RWPE1 (cell line): ENCODE measurements around the gene HSF4.

ENCODE experiments used
- CTCF ChIA-PET: fragments of 350-600 bp; sonication (Branson Sonifier 250); formaldehyde crosslinking; extraction: SDS; loops from one replicate; lab custom pipeline; 2021; lab: Yijun Ruan, JAX
- POLR2A ChIA-PET: fragments of 400-600 bp; formaldehyde crosslinking; extraction: SDS; loops from one replicate; lab custom pipeline; 2020; ENCODE audit warnings: antibody characterized with exemption; ENCODE audit not compliant: low non-redundant PET; lab: Yijun Ruan, JAX
- DNase-seq: peaks from one replicate; pipeline ENCODE4 v3.0.0; 2012; ENCODE audit warnings: low spot score
- H3K27ac ChIP-seq: fragments of 450-650 bp; 2 replicates; pipeline ENCODE4 v1.5.1; 2017
- TF ChIP-seq, protein P1 (sequence below): fragments of 450-650 bp; conservative IDR thresholded peaks from 2 replicates; pipeline ENCODE4 v1.5.1; 2017; ENCODE audit warnings: low read depth, mild to moderate bottlenecking

HSF4 gene

DNA sequence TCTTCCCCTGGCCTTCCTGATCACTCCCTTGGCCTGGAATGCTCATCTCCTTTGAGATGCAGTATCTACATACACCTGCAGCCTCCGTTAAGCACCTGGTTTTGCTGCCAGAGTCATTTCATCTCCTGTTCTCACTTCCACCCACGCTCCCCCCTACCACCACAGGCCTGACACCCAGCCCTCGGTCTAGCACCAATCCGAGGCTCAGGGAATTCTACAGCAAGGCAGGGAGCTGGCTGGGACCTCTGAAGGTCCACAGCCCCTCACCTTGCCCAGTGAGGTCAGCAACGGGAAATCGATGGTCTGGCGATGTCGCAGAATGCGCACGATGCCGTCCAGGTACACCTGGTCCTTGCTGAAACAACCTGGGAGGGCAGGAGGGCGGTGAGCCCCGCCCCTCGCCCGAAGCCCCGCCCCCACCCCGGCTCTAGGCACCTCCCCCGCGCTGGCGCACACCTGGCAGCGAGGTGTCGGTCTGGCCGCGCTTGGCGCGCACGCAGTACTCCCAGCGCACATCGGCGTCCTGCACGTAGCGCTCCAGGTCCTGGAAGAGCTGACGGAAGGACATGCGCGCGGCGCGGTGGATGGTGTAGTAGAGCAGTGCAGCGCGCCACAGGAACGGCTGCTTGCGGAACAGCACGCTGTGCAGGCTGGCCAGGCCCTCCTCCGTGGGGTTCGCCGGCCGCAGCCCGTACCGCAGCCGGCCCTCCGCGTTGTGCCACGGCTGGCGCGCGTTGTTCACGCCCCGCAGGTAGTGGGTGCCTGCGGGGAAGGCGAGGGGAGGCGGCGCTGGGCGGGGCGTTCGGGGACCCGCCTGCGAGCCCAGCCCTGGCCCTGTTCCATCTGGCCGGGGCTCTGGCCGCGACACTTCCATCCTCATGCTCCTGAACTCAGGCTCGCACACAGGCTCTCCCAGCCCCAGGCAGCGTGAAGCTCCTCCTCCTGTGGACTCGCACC is 13.5 kb downstream of the HSF4 start:
- peak overlapping the region; percentile 98 for H3K27ac ChIP-seq
- peak; percentile 95 for DNase-seq
- ChIA-PET POLR2A (interaction anchor here (0.6 kb wide), 1 partner anchor 20 kb away, joined by 3 read pairs; no protein-coding TSS in a partner anchor), CTCF (interaction anchor here (0.5 to 2.0 kb wide), 6 partner anchors 21 to 252 kb away, joined by 3 to 8 read pairs (median 4); partner anchors contain the start of gene ELMO3)
- TF ChIP-seq, protein P1, sequence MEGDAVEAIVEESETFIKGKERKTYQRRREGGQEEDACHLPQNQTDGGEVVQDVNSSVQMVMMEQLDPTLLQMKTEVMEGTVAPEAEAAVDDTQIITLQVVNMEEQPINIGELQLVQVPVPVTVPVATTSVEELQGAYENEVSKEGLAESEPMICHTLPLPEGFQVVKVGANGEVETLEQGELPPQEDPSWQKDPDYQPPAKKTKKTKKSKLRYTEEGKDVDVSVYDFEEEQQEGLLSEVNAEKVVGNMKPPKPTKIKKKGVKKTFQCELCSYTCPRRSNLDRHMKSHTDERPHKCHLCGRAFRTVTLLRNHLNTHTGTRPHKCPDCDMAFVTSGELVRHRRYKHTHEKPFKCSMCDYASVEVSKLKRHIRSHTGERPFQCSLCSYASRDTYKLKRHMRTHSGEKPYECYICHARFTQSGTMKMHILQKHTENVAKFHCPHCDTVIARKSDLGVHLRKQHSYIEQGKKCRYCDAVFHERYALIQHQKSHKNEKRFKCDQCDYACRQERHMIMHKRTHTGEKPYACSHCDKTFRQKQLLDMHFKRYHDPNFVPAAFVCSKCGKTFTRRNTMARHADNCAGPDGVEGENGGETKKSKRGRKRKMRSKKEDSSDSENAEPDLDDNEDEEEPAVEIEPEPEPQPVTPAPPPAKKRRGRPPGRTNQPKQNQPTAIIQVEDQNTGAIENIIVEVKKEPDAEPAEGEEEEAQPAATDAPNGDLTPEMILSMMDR: no peak

DNA sequence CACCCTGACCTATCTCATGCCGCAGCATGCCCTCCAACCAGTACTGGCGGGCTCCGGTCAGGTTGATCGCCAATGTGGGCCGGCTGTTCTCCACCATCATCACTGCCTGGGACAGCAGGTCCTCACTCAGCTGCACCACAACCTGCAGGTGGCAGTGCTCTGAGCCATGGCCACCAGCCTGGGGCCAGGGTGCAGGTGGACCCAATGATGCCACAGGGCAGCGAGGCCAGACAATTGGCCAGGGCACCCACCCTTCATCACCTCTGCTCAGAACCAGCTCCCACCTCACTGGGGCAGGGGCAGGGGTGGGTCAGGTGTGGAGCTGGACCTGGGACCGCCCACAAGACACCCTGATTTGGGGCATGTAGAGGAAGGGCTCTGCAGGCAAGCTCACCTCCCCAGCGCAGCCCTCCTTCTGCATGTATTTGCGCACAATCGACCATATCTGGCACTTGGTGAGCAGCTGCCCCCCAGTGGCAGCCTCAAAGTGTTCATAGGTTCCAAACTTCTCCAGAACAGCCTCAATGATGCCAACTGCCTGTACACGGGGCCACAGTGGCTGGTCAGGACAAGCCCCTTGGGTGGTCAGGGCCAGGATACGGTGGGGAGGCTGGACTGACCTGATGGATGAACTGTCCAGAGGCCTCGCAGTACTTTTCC is 15.0 kb downstream of the HSF4 start:
- CTCF ChIA-PET: interaction anchor here (0.8 to 1.3 kb wide), 2 partner anchors 16 to 18 kb away, joined by 3 to 4 read pairs; no protein-coding TSS in a partner anchor
- TF ChIP-seq, protein P1: peak; percentile 21; the same call in 1 of the 2 replicates
- POLR2A ChIA-PET: no interaction called here
- H3K27ac ChIP-seq: peak overlapping the region; percentile 98
- DNase-seq: no peak

- H3K27ac ChIP-seq: peak overlapping the region; percentile 98
- no peak for DNase-seq
- CTCF ChIA-PET: interaction anchor here (1.3 kb wide), 1 partner anchor 16 kb away, joined by 4 read pairs; no protein-coding TSS in a partner anchor
- POLR2A ChIA-PET: no interaction called here
- TF ChIP-seq, protein P1: no peak
These were observed 15.6 kb downstream of the HSF4 start for GRCh38 chr16:67180166-67180565.

- ChIA-PET POLR2A (interaction anchor here (1.3 kb wide), 1 partner anchor 12 kb away, joined by 3 read pairs; no protein-coding TSS in a partner anchor), CTCF (interaction anchor here (0.7 to 0.8 kb wide), 3 partner anchors 26 to 752 kb away, joined by 3 to 4 read pairs (median 3); no protein-coding TSS in a partner anchor)
- TF ChIP-seq, protein P1: no peak
- H3K27ac ChIP-seq: peak overlapping the region; percentile 98
- DNase-seq: no peak
These were observed 16.8 kb downstream of the HSF4 start for GRCh38 chr16:67181346-67181745.

- CTCF ChIA-PET: no interaction called here
- DNase-seq: no peak
- H3K27ac ChIP-seq: peak overlapping the region; percentile 98
- POLR2A ChIA-PET: interaction anchor here (1.3 kb wide), 1 partner anchor 11 kb away, joined by 3 read pairs; no protein-coding TSS in a partner anchor
- TF ChIP-seq, protein P1: no peak
These were observed 17.7 kb downstream of the HSF4 start for GRCh38 chr16:67182288-67182687.

GRCh38 chr16:67183284-67183626 is 18.7 kb downstream of the HSF4 start:
- ChIA-PET POLR2A (no interaction called here), CTCF (interaction anchor here (0.5 to 1.0 kb wide), 2 partner anchors 28 to 113 kb away, joined by 3 to 6 read pairs; no protein-coding TSS in a partner anchor)
- DNase-seq: no peak
- H3K27ac ChIP-seq: peak overlapping the region; percentile 95
- TF ChIP-seq, protein P1: no peak
